Endothelial cell (in vitro differentiated cells): Measurements from ENCODE around the gene KRT82. TPM values are rescaled to one million over a fixed set of nuclear protein-coding genes. Genes with fewer than 3 reads are reported as not detected.

Experiments
- DNase-seq: peaks from one replicate; pipeline ENCODE4 v3.0.0; 2021; ENCODE audit warnings: low spot score
- H3K27ac Mint-ChIP-seq: one replicate; pipeline ENCODE4 v1.8.0; 2021; ENCODE audit warnings: mixed read lengths, inconsistent platforms; ENCODE audit not compliant: unreplicated experiment
- H3K27me3 Mint-ChIP-seq: one replicate; pipeline ENCODE4 v1.8.0; 2021; ENCODE audit warnings: mild to moderate bottlenecking, moderate library complexity, mixed read lengths, inconsistent platforms; ENCODE audit not compliant: unreplicated experiment
- H3K36me3 Mint-ChIP-seq: one replicate; pipeline ENCODE4 v1.8.0; 2021; ENCODE audit warnings: mild to moderate bottlenecking, low read depth, mixed read lengths, inconsistent platforms; ENCODE audit not compliant: unreplicated experiment
- H3K4me1 Mint-ChIP-seq: one replicate; pipeline ENCODE4 v1.8.0; 2021; ENCODE audit warnings: mild to moderate bottlenecking, mixed read lengths, inconsistent platforms; ENCODE audit not compliant: unreplicated experiment
- H3K4me3 Mint-ChIP-seq: one replicate; pipeline ENCODE4 v1.8.0; 2021; ENCODE audit warnings: mild to moderate bottlenecking, mixed read lengths, inconsistent platforms; ENCODE audit not compliant: unreplicated experiment
- H3K9me3 Mint-ChIP-seq: one replicate; pipeline ENCODE4 v1.8.0; 2021; ENCODE audit warnings: mixed read lengths, inconsistent platforms; ENCODE audit not compliant: unreplicated experiment
- CTCF ChIP-seq: fragments of 200-600 bp; sonication (generic); IDR thresholded peaks from one replicate; pipeline ENCODE4 v1.5.0; 2021; ENCODE audit warnings: antibody characterized with exemption; ENCODE audit not compliant: unreplicated experiment
- total RNA-seq: library from RNA; stranded (reverse); fragmentation: NEBNext Ultra II Directional; extraction: Animal tissue kit (Norgen Biotek cat#: 25700); gene quantifications from one replicate; pipeline ENCODE4 v1.2.1, GENCODE V29; 2021; ENCODE audit not compliant: unreplicated experiment

The KRT82 gene
- total RNA-seq, 1 donor from 2014 or later: not detected

- Mint-ChIP-seq H3K4me1 (peaks cover 8% of the 10 kb centered on the region), H3K36me3 (no peaks in the 10 kb centered on the region), H3K27ac (no peak overlapping the region), H3K27me3 (peaks cover 12% of the 10 kb centered on the region), H3K9me3 (no peaks in the 10 kb centered on the region), H3K4me3 (no peak overlapping the region)
- no peak for TF ChIP-seq CTCF
- DNase-seq: no peak
Observed at GRCh38 chr12:52358575-52359350, 47.4 kb downstream of the KRT82 start.

- Mint-ChIP-seq H3K4me1 (peaks cover 8% of the 10 kb centered on the region), H3K36me3 (no peaks in the 10 kb centered on the region), H3K4me3 (no peak overlapping the region), H3K27me3 (peaks cover 7% of the 10 kb centered on the region), H3K27ac (no peak overlapping the region), H3K9me3 (no peaks in the 10 kb centered on the region)
- TF ChIP-seq CTCF: no peak
- DNase-seq: no peak
Observed at GRCh38 chr12:52356762-52357580, 49.2 kb downstream of the KRT82 start.

- H3K36me3 Mint-ChIP-seq: no peaks in the 10 kb centered on the region
- H3K27me3 Mint-ChIP-seq: peaks cover 7% of the 10 kb centered on the region
- peaks cover 8% of the 10 kb centered on the region for H3K4me1 Mint-ChIP-seq
- no peak overlapping the region for H3K27ac Mint-ChIP-seq
- no peak overlapping the region for H3K4me3 Mint-ChIP-seq
- no peak for DNase-seq
- H3K9me3 Mint-ChIP-seq: no peaks in the 10 kb centered on the region
- no peak for TF ChIP-seq CTCF
Observed at GRCh38 chr12:52356031-52356761, 49.9 kb downstream of the KRT82 start.

GRCh38 chr12:52355176-52355575 is 51.0 kb downstream of the KRT82 start:
- Mint-ChIP-seq H3K4me1 (peaks cover 8% of the 10 kb centered on the region), H3K27ac (no peak overlapping the region), H3K9me3 (no peaks in the 10 kb centered on the region), H3K4me3 (no peak overlapping the region), H3K27me3 (peaks cover 7% of the 10 kb centered on the region), H3K36me3 (no peaks in the 10 kb centered on the region)
- no peak for DNase-seq
- TF ChIP-seq CTCF: no peak
